Omental fat pad (tissue), 4 donors: ENCODE data around the gene SORCS3. TPM values are rescaled to one million over a fixed set of nuclear protein-coding genes. Genes with fewer than 3 reads are reported as not detected.

ENCODE experiments used
- ATAC-seq: fragments of 150-250 bp; one replicate; pipeline ENCODE4 v1.9.1; 2016; ENCODE audit warnings: mild to moderate bottlenecking, moderate library complexity; ENCODE audit not compliant: low FRiP score
- DNase-seq: peaks from one replicate; pipeline ENCODE4 v3.0.0-alpha.2; 2019; ENCODE audit warnings: low spot score
- CTCF ChIP-seq, 3 donors: fragments of 450-650 bp; IDR thresholded peaks; one replicate each; pipeline ENCODE4 v1.5.1; 2016 to 2017; ENCODE audit warnings: antibody characterized with exemption in 3 of 3, mild to moderate bottlenecking in 3 of 3, moderate library complexity in 2 of 3
- total RNA-seq, 4 donors: library from RNA; depleted of rRNA; stranded (reverse); fragments of >200 nt; gene quantifications; one replicate each; pipeline ENCODE4 v1.1.0, GENCODE V29; 2016

Gene SORCS3
- total RNA-seq, 4 donors from 2014 or later: not detected

- TF ChIP-seq CTCF (IDR thresholded peaks at IDR 0.05): no peak
- no peak for ATAC-seq
- no peak for DNase-seq
Measured at GRCh38 chr10:104920476-104920875, 279.4 kb downstream of the SORCS3 start.

- no peak for TF ChIP-seq CTCF (IDR thresholded peaks at IDR 0.05)
- DNase-seq (no peak), ATAC-seq (no peak)
Measured at GRCh38 chr10:104921763-104922162, 280.7 kb downstream of the SORCS3 start.

GRCh38 chr10:104922810-104923209 lies 281.7 kb downstream of the SORCS3 start:
- no peak for DNase-seq
- TF ChIP-seq CTCF (IDR thresholded peaks at IDR 0.05): no peak
- ATAC-seq: no peak

GRCh38 chr10:104923501-104923900 lies 282.4 kb downstream of the SORCS3 start:
- no peak for TF ChIP-seq CTCF (IDR thresholded peaks at IDR 0.05)
- ATAC-seq: no peak
- no peak for DNase-seq

DNA sequence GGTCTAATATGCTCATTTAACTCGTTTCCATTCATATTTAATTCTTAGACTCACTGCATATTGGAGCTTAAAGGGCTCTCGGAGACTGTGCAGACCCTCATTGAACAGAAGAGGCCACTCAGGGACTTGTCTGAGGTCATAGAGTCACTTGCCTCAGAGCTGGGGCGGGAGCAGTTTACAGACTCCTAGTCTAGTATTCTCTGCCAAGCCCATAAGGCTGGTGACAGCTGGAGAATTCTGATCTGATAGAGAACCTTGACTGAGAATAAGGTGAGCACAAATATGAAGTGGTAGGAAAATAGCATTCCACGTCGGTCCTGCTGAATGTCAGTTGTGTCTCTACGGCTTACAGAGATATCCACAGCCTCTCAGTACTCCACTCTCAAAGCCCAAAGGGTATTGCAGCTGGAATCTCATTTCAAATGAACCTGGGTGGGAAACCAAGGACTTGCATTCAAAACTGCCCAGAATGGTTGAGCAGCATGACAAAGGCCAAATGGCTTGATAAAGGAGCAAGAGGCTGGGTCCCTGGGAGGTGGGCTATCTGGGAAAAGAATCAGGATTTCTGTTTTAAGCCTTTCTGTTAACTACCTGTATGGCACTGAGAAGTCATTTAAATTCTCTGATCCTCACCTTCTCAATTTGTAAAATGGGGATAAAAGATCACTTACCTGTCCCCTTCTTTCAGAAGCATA lies 283.2 kb downstream of the SORCS3 start:
- DNase-seq: no peak
- TF ChIP-seq CTCF (IDR thresholded peaks at IDR 0.05): no peak
- no peak for ATAC-seq

- DNase-seq: no peak
- no peak for TF ChIP-seq CTCF (IDR thresholded peaks at IDR 0.05)
- ATAC-seq: no peak
Measured at GRCh38 chr10:104925232-104925851, 284.3 kb downstream of the SORCS3 start.

DNA sequence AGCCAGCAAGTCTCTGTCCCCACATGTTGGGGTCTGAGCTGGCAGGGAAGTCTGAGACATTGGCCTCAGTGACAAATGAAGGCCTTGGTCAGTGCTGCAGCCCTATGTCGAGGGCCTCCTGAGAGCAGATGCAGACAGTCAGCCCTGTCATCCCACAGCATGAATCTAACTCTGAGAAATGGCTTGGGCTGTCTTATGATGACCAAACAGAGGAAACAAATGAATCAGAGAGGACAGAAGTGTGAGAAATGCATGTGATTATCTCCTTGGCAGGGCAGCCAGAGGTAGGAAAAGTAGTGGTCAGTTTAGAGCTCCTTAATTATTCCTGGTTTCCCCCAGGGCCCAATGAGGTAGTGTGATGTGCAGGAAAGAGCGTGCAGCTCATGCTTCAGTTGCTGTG lies 287.6 kb downstream of the SORCS3 start:
- ATAC-seq: no peak
- DNase-seq: no peak
- TF ChIP-seq CTCF (IDR thresholded peaks at IDR 0.05): no peak
